Fibroblast of skin of scalp (primary cell): ENCODE data around the gene ITIH3. TPM values are rescaled to one million over a fixed set of nuclear protein-coding genes. Genes with fewer than 3 reads are reported as not detected.
"Not testable (repeated sequence)": the region's sequence is repeated elsewhere in the genome, so short reads cannot be mapped to it uniquely, and the experiment has no call there.

Source experiments
- DNase-seq: peaks from one replicate; pipeline ENCODE4 v3.0.0-alpha.2; 2013
- polyA plus RNA-seq, 2 experiments: library from polyadenylated mRNA; unstranded; fragments of 120-200 nt; gene quantifications; one replicate each; pipeline ENCODE4 v1.2.1, GENCODE V29; 2013; ENCODE audit not compliant: insufficient read length in 2 of 2

The ITIH3 gene, protein sequence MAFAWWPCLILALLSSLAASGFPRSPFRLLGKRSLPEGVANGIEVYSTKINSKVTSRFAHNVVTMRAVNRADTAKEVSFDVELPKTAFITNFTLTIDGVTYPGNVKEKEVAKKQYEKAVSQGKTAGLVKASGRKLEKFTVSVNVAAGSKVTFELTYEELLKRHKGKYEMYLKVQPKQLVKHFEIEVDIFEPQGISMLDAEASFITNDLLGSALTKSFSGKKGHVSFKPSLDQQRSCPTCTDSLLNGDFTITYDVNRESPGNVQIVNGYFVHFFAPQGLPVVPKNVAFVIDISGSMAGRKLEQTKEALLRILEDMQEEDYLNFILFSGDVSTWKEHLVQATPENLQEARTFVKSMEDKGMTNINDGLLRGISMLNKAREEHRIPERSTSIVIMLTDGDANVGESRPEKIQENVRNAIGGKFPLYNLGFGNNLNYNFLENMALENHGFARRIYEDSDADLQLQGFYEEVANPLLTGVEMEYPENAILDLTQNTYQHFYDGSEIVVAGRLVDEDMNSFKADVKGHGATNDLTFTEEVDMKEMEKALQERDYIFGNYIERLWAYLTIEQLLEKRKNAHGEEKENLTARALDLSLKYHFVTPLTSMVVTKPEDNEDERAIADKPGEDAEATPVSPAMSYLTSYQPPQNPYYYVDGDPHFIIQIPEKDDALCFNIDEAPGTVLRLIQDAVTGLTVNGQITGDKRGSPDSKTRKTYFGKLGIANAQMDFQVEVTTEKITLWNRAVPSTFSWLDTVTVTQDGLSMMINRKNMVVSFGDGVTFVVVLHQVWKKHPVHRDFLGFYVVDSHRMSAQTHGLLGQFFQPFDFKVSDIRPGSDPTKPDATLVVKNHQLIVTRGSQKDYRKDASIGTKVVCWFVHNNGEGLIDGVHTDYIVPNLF
- 0.55 TPM for polyA plus RNA-seq (2013, experiment 1 of 2; ENCODE audit: insufficient read length)
- polyA plus RNA-seq (2013, experiment 2 of 2; ENCODE audit: insufficient read length): 0.53 TPM

GRCh38 chr3:52794612-52795099 lies at the start of gene ITIH3:
ITIH3 (plus strand) TSS chr3:52794796; CDS start chr3:52794804, 8 bp downstream.
- DNase-seq: no peak

DNA sequence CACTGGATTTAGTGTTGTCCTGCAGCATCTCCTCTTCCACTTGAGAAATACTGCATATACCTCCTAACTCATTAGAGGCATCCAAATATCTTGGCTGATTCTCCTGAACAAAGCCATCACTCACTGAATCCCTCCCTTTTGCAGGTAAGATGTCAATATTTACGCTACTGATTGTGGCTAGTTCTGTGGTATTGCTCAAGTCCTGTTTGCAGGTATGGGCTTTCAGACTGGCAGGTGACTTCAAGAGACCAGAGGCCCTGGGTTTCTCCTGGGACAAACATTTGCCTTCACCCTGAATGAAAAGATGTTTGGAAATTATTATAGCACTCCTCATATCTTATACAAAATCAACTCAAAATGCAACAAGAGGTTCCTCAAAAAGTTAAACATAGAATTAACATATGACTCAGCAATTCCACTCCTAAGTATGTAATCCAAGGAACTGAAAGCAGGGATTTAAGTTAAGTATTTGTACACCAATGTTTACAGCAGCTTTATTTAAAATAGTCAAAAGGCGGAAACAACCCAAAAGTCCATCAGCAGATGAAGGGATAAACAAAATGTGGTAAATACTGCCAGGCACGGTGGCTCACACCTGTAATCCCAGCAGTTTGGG lies 42.4 kb upstream of the ITIH3 start:
- DNase-seq: no peak

DNA sequence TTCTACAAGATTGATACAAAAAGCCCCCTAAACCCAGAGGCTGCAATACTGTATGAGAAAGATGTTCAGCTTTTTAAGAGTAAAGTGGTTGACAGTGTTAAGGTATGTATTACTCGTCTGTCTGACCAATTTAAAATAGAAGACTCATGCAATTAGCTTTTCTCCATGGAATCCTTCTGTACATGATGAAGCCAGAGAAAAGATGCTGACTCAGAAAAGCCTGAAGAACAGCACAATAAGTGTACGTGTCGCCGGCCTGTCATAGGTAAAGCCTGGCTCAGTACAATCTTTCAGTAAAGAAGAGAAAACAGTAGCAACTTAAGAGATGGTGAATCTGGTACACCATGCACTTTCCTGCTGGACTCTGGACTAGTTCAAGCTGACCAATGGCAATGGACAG lies 40.2 kb upstream of the ITIH3 start:
- DNase-seq: peak; percentile 8

DNA sequence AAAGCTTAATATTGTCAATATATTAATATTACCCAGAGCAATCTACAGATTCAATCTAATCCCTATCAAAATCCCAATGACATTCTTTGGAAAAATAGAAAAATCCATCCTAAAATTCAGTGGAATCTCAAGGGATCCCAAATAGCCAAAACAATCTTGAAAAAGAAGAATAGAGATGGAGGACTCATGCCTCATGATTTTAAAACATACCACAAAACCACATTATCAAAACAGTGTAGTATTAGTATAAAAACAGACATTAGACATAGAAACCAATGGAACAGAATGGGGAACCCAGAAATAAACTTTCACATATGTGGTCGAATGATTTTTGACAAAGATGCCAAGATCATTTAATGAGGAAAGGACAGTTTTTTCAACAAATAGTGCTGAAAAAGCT lies 38.5 kb upstream of the ITIH3 start:
- peak; percentile 62 for DNase-seq

DNA sequence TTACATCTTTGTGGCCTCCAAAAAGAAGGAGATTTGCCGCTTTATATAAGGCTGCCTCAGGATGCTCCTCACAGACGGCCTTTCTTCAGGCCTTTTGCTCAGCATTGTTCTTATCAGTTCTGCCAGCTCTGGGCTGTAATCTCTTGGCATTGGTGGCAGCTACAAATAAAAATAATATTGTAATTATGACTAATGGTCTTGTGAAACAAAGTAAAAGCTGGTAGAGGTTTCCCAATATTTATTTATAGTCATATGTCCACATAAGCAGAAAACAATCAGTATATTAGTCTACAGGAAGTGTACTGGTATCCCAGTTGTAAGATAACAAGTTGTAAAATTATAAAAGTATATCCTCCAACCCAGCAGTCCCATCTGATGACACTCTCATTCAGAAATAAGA lies 31.1 kb upstream of the ITIH3 start:
- DNase-seq: no peak

DNA sequence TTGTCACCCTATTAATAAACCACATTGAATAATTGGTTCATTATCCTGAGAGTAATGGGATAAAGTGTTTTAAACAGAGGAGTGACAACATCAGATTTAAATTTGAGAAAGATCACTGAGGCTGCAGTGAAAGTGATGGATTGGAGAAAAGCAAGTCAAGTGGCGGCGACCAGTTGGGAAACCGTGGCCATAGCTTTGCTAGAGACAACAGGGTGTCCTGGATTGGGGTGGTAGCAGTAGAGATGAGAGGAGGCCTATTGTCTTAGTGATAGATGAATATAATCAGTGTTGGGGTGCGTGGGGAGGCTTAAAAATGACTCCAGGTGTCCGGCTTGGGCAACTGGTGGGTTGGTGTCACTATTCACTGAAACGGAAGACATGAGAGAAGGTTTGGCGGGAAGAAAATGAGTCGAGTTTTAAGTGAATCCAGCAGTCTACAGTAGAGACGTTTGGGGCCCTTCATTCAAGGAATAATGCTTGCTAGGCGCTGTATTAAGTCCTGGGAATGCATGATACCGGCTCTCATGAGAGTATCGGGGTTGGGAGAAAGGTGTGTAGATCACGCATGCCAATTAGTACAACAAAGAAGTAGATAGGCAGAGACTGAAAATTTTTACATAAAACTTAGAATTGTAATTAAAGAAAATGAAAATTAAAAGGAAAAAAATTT lies 24.7 kb upstream of the ITIH3 start:
- DNase-seq: no peak

DNA sequence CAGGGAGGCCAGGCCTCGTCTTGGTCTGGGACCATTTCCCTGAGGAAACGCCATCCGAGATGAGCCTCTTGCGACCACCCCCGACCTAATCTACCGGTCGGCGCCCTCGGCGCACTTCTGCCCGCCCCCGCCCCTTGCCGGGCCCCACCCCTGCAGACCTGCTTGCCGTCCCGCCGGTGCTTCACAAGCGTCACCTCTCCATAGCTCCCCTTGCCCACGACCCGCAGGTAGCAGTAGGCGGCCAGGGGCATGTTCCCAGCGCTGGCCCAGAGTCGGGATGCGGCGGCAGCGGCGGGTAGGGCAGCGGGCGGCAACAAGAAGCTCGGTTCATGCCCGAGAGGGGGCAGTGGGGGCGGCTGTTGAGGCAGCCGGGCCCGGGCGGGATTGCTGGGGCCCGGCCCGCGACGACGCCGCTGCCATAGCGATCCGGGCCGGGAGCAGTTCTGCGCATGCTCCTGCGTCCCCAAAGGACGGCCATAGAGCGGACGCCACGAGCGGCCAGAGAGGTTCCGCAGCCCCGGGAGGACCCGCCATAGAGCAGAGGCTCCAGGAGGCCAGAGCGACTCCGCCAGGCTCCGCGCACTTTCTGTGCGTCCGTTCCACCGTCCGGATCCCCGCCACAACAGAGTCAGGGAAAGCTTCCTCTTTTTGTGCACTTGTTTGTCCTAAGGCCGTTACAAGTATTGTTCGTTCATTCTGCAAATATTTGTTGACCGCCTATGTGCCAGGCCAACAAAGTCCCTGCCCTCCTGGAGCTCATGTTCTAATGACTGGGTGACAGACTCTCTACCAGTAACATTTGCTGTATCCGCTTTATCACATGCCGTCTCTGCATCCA lies 23.9 kb upstream of the ITIH3 start, which contains the start of gene NEK4:
NEK4 (minus strand) TSS at position 445 of the 838 bp plus-strand sequence; CDS start at position 251, 194 bp downstream.
- DNase-seq: peak; percentile 91

- DNase-seq: no peak
Observed at GRCh38 chr3:52771334-52771681, 23.3 kb upstream of the ITIH3 start.

DNA sequence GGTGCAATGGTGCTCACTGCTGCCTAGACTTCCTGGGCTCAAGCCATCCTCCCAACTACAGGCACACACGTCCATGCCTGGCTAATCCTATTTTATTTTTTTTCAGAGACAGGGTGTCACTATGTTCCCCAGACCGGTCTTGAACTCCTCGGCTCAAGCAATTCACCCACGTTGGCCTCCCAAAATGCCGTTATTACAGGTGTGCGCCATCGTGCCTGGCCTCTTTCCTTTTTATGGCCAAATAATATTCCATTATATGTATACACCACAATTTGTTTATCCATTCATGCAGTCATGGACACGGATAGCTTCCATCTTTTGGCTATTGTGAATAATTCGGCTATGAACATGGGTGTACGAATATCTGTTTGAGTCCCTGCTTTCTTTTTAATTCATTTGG lies 22.9 kb upstream of the ITIH3 start:
- no peak for DNase-seq

DNA sequence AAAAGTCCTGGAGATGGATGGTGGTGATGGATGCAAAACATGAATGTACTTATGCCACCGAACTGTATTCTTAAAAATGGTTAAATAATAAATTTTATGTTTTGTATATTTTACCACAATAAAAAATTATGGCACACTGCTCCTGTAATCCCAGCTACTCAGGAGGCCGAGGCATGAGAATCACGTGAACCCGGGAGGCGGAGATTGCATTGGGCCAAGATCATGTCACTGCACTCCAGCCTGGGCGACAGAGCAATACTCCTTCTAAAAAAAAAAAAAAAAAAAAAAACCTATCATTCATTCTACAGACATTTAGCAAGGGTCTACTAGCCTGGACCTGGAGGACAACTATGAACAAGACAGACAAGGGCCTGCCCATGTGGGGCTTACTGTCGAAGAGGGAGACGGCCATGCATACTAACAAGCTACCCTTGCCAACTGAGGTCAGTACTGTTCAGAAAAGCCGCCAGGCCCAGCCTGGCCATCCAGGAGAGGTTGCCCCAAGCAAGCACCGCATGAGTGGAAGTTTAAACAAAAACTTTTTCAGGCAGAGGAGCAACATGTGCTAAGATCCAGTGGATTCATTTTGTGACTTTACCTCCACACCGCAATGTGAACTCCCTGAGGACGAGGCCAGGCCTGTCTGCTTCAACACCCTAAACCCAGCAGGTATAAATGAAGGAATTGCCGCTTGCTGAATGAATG lies 21.1 kb upstream of the ITIH3 start:
- no peak for DNase-seq

DNA sequence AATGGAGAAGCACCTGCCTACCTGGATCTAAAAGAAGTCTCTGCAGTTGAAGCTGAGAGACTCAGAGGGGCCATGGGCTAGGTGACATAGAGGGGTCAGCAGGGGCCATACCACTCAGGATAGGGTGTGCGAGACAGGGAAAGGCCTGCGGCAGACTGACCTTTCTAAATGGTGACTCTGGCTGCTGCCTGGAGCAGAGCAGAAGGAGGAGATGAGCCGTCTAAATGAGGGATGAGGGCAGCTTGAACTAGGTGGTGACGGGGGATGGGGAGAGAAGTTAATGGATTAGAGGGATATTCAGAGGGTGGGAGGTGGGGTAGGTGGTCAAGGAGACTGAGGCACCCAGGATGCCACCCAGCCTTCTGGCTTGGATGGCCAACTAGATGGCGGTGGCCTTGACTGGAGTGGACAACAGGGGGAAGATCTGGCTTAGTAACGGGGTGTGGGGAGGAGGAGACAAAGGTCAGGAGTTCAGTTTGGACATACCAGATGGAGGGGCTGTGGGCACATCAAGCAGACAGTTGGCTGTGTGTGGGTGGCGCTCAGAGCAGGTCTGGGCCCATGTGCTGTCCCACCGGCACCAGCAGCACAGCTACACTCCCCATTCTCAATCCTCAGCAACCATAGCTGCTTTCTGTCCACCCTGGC lies 20.4 kb upstream of the ITIH3 start:
- DNase-seq: no peak

DNA sequence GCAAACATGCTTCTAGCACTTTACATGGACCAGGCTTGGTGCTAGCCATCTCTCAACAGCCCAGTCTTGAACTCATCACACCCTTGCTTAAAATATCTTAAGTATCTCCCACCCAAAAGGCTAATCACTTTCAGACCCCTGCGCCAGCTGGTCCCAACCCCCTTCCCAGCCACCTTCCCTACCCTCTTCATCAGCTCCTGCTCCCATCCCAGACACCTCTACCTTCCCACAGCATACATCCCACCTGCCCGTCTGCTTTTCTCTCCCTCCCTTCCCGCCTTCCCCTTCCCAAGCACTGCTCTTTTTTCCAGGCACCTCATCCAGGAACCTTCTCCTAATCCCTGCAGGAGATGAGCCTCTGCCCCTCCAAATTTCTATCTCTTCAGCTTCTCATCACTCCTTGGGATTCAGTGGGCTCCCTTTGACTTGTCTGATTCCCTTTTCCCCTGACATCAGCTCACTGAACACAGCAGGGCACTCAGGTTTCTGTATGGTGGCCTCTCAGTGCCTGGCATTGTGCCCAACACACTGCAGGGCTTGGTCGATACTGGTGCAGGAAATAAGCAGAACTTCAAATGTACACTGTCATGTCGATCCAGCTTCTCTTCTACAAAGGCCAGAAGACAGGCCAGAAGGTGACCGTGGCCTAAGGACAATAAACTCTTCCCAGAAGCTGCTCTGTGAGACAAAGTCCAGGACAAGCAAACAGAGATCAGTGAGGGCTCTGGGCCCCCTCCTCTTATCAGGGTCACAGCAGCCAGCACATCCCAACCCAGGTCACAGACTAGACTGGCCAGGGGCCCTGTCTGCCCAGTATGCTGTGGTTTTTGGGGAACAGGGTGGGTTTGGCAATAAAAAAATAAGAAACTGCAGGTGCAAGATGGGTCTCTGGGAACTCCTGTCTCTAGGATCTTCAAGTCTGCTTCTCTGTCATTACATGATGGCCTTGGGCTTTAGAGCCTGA lies 19.4 kb upstream of the ITIH3 start:
- no peak for DNase-seq

GRCh38 chr3:52775877-52776276 lies 18.7 kb upstream of the ITIH3 start:
- no peak for DNase-seq

DNA sequence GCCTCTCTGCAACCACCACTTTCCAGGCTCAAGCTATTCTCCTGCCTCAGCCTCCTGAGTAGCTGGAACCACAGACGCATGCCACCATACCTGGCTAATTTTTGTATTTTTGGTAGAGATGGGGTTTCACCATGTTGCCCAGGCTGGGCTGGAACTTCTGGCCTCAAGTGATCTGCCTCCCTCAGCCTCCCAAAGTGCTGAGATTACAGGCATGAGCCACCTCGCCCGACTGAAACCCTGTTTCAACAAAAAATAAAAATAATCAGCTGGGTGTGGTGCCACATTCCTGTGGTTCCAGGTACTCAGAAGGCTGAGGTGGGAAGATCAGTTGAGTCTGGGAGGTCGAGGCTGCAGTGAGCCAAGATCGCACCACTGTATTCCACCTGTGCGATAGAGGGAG lies 18.1 kb upstream of the ITIH3 start:
- not testable (repeated sequence) for DNase-seq

- no peak for DNase-seq
Observed at GRCh38 chr3:52777127-52777958, 17.3 kb upstream of the ITIH3 start, which contains the start of gene ITIH1. ITIH1 (plus strand) TSS chr3:52777599; CDS start chr3:52777616, 17 bp downstream.

- no peak for DNase-seq
Observed at GRCh38 chr3:52777959-52778805, 16.4 kb upstream of the ITIH3 start.
